ENCODE results near the gene CCDC142.
"Not testable (repeated sequence)": the region's sequence is repeated elsewhere in the genome, so short reads cannot be mapped to it uniquely, and the experiment has no call there.

DNA sequence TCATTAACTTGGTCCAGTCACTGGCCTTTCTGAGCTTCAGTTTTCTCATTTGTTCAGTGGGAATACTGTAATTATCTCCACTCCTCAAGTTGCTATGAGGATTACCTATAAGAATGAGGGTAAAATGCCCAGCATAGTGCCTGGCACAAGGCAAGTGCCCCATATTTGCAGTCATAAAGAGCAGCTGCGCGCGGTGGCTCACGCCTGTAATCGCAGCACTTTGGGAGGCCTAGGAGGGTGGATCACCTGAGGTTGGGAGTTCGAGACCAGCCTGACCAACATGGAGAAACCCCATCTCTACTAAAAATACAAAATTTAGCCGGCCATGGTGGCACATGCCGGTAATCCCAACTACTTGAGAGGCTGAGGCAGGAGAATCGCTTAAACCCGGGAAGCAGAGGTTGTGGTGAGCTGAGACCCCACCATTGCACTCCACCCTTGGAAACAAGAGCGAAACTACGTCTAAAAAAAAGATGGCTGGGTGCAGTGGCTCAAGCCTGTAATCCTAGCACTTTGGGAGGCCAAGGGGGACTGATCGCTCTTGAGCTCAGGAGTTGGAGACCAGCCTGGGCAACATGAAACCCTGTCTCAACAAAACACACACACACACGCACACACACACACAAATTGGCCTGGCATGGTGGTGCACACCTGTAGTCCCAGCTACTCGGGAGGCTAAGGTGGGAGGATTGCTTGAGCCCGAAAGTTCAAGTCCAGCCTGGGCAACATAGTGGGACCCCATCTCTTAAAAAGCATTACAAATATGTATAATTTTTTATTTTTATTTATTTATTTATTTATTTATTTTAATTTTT lies 40.1 kb downstream of the CCDC142 start:
- TF ChIP-seq, protein P1, sequence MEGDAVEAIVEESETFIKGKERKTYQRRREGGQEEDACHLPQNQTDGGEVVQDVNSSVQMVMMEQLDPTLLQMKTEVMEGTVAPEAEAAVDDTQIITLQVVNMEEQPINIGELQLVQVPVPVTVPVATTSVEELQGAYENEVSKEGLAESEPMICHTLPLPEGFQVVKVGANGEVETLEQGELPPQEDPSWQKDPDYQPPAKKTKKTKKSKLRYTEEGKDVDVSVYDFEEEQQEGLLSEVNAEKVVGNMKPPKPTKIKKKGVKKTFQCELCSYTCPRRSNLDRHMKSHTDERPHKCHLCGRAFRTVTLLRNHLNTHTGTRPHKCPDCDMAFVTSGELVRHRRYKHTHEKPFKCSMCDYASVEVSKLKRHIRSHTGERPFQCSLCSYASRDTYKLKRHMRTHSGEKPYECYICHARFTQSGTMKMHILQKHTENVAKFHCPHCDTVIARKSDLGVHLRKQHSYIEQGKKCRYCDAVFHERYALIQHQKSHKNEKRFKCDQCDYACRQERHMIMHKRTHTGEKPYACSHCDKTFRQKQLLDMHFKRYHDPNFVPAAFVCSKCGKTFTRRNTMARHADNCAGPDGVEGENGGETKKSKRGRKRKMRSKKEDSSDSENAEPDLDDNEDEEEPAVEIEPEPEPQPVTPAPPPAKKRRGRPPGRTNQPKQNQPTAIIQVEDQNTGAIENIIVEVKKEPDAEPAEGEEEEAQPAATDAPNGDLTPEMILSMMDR (conservative IDR thresholded peaks at IDR 0.05; ENCODE audit: low read depth in 2 of 2): not testable (repeated sequence)
- not testable (repeated sequence) for TF ChIP-seq EZH2 (IDR thresholded peaks at IDR 0.05; ENCODE audit: low read depth, unreplicated experiment); CREB1 (CRISPR knock-in tag; IDR thresholded peaks at IDR 0.05; ENCODE audit: low read depth); POLR2AphosphoS5 (IDR thresholded peaks at IDR 0.05; ENCODE audit: low read depth); EZH2phosphoT487 (IDR thresholded peaks at IDR 0.05; ENCODE audit: unreplicated experiment); JUNB (IDR thresholded peaks at IDR 0.05; ENCODE audit: unreplicated experiment); NANOG (IDR thresholded peaks at IDR 0.05; ENCODE audit: borderline replicate concordance); STAT1 (IDR thresholded peaks at IDR 0.05; ENCODE audit: unreplicated experiment)
- TF ChIP-seq, protein P2, sequence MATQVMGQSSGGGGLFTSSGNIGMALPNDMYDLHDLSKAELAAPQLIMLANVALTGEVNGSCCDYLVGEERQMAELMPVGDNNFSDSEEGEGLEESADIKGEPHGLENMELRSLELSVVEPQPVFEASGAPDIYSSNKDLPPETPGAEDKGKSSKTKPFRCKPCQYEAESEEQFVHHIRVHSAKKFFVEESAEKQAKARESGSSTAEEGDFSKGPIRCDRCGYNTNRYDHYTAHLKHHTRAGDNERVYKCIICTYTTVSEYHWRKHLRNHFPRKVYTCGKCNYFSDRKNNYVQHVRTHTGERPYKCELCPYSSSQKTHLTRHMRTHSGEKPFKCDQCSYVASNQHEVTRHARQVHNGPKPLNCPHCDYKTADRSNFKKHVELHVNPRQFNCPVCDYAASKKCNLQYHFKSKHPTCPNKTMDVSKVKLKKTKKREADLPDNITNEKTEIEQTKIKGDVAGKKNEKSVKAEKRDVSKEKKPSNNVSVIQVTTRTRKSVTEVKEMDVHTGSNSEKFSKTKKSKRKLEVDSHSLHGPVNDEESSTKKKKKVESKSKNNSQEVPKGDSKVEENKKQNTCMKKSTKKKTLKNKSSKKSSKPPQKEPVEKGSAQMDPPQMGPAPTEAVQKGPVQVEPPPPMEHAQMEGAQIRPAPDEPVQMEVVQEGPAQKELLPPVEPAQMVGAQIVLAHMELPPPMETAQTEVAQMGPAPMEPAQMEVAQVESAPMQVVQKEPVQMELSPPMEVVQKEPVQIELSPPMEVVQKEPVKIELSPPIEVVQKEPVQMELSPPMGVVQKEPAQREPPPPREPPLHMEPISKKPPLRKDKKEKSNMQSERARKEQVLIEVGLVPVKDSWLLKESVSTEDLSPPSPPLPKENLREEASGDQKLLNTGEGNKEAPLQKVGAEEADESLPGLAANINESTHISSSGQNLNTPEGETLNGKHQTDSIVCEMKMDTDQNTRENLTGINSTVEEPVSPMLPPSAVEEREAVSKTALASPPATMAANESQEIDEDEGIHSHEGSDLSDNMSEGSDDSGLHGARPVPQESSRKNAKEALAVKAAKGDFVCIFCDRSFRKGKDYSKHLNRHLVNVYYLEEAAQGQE (IDR thresholded peaks at IDR 0.05; ENCODE audit: unreplicated experiment): not testable (repeated sequence)
- TF ChIP-seq, protein P3, sequence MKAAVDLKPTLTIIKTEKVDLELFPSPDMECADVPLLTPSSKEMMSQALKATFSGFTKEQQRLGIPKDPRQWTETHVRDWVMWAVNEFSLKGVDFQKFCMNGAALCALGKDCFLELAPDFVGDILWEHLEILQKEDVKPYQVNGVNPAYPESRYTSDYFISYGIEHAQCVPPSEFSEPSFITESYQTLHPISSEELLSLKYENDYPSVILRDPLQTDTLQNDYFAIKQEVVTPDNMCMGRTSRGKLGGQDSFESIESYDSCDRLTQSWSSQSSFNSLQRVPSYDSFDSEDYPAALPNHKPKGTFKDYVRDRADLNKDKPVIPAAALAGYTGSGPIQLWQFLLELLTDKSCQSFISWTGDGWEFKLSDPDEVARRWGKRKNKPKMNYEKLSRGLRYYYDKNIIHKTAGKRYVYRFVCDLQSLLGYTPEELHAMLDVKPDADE (IDR thresholded peaks at IDR 0.05): not testable (repeated sequence)

All from GM23338 (cell line).